C4-2B (cell line): ENCODE measurements around the gene NR4A3.

Source experiments
- H3K27ac ChIP-seq: fragments of 450-650 bp; 2 replicates; pipeline ENCODE4 v1.5.1; 2017
- CTCF ChIP-seq: fragments of 450-650 bp; conservative IDR thresholded peaks from 2 replicates; pipeline ENCODE4 v1.5.1; 2017; ENCODE audit warnings: mild to moderate bottlenecking
- ZFX ChIP-seq: fragments of 450-650 bp; IDR thresholded peaks from 2 replicates; pipeline ENCODE4 v1.6.1; 2017

Gene NR4A3

GRCh38 chr9:99783799-99784198, 37.9 kb upstream of the NR4A3 start:
- H3K27ac ChIP-seq = no peak overlapping the region
- TF ChIP-seq ZFX (no peak), CTCF (no peak)

- H3K27ac ChIP-seq = no peak overlapping the region
- no peak for TF ChIP-seq ZFX
- TF ChIP-seq CTCF = no peak
These were observed 36.6 kb upstream of the NR4A3 start for GRCh38 chr9:99785010-99785590.

- H3K27ac ChIP-seq = no peak overlapping the region
- TF ChIP-seq CTCF (no peak), ZFX (no peak)
These were observed 34.1 kb upstream of the NR4A3 start for GRCh38 chr9:99787556-99787955.

GRCh38 chr9:99793528-99793927, 28.2 kb upstream of the NR4A3 start:
- TF ChIP-seq CTCF (no peak), ZFX (no peak)
- H3K27ac ChIP-seq = no peak overlapping the region

- TF ChIP-seq ZFX = no peak
- no peak for TF ChIP-seq CTCF
- no peak overlapping the region for H3K27ac ChIP-seq
These were observed 25.5 kb upstream of the NR4A3 start for GRCh38 chr9:99796231-99796630.

- TF ChIP-seq CTCF = no peak
- no peak for TF ChIP-seq ZFX
These were observed 19.9 kb upstream of the NR4A3 start for GRCh38 chr9:99801775-99802174.

GRCh38 chr9:99803694-99804093, 18.0 kb upstream of the NR4A3 start:
- TF ChIP-seq CTCF (no peak), ZFX (no peak)
- no peak overlapping the region for H3K27ac ChIP-seq

More at GRCh38 chr9:99801775-99802174, 19.9 kb upstream of the NR4A3 start:
- no peak overlapping the region for H3K27ac ChIP-seq
